NK-92 (cell line): Measurements from ENCODE around the gene GNAO1.
"Not testable (repeated sequence)": the region's sequence is repeated elsewhere in the genome, so short reads cannot be mapped to it uniquely, and the experiment has no call there.

Experiments used
- DNase-seq: peaks from one replicate; lab custom pipeline; 2025; ENCODE audit not compliant: unreplicated experiment; lab: John Stamatoyannopoulos, UW

The GNAO1 gene

DNA sequence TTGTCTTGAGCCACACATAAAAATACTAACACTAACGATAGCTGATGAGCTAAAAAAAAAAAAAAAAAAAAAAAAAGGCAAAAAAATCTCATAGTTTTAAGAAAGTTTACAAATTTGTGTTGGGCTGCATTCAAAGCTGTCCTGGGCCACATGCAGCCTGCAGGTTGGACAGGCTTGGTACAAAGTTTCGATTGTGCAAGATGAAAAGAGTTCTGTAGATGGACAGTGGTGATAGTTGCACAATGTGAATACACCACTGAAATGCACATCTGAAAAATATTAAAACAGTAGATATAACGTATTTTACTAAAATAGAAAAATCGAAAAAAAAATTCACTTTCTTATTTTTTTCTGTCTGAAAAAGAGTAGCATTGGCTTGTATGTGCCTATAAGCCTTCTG lies 191.2 kb downstream of the GNAO1 start:
- no peak for DNase-seq

DNA sequence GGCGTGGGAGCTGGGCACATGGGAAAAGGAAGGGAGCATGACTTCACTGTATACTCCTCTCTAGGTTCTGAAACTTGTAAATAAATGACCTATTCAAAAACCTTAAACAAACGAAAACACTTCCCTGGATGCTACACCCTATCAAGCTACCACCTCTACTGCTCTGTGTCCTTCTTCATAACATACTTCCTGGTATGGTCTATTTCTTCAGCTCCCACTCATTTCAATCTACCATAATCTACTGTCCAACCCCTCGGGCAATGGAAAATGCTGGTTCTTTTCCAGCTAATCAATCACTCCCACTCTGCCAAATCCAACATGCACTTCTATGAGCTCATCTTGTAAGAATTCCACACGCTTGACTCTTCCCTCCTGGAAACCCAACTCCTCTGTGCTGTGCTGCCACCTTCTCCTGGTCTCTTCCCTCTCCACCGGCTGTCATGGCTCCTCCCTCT lies 191.6 kb downstream of the GNAO1 start:
- no peak for DNase-seq

DNA sequence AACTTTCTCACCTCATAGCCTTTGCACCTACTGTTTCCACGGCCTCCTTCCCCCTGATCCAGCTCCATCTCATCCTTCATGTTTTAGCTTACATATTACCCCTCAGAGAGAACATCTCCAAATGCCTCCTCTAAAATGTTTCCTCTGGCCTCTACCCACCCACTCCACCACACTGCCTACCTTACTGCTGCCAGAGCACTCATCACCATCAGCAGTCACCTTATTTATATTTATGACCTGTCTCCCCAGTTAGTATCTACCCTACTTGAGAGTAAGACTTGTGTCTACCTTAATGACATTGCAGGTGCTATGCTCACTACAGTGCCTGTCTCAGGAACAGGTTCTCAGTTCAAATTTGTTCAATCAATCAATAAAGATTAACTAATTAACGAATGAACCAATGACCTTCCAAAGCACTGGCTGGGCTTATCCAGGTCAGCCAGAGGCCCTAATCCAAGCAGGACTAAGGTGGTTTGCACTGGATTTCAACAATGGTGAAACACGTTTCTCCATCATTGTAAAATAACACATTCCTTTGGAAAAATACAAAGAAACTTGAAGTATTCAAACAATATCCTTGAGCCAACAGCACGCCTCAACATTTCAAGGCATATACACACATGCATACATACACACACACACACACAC lies 192.9 kb downstream of the GNAO1 start:
- DNase-seq: no peak

DNA sequence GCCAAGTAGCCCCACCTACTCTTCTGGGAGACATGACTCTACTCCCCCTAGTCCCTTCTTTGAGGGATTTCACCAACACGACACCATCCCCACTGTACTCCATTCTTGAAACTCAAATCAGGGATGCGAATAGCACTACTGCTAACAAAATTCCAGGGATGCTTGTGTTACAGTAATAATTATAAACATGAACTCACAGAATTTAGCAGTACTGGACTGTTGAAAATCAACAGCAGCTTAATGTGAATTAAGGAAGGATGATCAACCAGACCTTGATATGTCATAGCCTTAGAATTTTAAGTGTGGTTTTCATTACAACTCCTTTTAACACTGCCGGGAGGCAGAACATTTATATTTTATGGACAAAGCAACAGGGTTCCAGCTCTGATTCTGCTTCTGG lies 196.1 kb downstream of the GNAO1 start:
- no peak for DNase-seq

DNA sequence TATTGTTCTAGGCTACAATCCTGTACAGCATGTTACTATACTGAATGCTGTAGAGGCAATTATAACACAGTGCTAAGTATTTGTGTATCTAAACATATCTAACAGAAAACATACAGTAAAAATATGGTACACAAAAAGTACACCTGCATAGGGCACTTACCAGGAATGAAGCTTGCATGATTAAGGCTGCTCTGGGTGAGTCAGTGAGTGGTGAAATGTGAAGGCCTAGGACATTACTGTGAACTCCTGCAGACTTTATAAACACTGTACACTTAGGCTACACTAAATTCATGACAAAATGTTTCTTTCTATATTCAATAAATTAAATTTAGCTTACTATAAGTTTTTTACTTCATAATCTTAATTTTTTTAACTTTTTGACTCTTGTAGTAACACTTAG lies 196.9 kb downstream of the GNAO1 start:
- no peak for DNase-seq

DNA sequence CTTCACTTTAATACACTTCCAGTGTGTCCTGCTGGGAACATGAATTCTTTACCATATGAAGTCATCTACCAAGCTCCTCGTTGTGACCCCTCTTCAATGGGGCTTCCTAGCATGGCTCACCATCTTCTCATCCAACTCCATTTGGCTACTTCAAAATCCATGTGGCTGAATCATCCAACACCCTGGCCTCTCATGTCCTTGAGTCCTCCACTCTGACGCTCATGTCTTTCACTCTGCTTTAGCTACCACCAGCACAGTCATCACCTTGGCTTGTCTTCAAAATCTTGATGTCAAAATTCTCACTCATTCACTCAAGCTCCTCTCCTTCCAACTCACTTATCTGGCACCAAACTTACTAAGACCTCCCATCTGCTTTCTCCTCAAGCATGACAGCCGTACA lies 198.3 kb downstream of the GNAO1 start:
- DNase-seq: no peak

DNA sequence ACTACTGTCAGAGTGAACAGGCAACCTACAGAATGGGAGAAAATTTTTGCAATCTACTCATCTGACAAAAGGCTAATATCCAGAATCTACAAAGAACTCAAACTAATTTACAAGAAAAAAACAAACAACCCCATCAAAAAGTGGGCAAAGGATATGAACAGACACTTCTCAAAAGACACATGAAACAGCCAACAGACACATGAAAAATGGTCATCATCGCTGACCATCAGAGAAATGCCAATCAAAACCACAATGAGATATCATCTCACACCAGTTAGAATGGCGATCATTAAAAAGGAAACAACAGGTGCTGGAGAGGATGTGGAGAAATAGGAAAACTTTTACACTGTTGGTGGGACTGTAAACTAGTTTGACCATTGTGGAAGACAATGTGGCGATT lies 205.4 kb downstream of the GNAO1 start:
- not testable (repeated sequence) for DNase-seq

DNA sequence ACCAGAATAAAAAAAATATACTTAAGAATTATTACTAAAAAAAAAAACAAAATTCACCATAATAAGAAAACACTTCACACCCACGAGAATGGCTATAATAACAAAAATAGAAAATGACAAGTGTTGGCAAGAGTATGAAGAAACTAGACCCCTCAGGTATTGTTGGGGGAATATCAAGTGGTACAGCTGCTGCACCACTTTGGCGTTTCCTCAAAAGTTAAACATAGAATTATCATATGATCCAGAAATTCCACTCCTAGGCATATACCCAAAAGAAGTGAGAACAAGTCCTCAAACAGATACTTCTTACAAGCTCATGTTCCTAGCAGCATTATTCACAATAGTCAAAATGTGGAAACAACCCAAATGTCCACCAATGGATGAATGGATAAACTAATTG lies 207.8 kb downstream of the GNAO1 start:
- no peak for DNase-seq

DNA sequence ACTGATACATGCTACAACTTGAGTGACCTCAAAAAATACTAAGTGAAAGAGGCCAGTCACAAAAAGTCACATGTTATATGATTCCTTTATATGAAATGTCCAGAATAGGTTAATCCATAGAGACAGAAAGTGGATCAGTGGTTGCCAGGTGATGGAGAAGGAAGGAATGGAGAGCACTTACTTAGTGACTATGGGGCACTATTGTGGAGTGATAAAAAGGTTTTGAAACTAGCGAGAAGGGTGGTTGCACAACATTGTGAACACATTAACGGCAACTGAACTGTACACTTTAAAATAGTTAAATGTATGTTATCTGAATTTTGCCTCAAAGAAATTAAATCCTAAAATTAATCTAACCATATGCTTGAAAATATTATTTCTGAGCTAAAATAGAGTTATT lies 208.2 kb downstream of the GNAO1 start:
- no peak for DNase-seq

DNA sequence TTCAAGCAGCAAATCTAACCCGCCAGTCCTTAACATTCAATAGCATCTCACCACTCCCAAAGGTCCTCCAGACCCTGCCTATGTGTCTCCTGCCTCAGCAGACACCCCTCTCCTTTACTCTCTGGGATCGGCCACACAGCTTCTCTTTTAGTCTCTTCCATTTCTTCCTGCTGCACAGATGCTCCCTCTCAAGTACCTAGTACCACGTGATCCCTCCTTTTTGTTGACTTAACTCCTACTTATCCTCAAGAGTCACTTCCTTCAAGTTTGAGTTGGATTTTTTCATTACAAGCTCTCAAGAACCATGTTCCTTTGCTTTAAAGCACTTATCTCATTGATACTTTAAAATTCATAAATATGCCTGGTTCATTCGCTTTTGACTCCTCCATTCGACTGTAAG lies 209.2 kb downstream of the GNAO1 start:
- DNase-seq: no peak

DNA sequence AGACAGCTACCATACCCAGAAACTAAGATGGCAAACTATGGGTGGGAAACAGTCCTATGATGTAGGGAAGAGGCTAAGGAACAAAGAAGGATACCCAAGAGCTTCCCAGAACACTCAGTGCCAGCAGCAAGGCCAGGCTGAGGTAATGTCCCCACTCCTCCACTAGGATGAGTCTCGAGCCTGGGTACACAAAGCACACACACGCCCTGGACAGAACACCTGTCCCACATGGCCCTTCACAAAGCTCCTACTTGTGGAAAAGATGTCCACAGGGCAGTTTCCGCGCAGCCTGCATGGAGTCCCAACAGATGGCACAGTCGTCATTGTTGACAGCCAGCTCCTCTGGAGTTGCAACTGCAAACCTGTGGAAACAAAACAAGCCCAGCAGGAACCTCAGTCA lies 210.2 kb downstream of the GNAO1 start:
- no peak for DNase-seq

DNA sequence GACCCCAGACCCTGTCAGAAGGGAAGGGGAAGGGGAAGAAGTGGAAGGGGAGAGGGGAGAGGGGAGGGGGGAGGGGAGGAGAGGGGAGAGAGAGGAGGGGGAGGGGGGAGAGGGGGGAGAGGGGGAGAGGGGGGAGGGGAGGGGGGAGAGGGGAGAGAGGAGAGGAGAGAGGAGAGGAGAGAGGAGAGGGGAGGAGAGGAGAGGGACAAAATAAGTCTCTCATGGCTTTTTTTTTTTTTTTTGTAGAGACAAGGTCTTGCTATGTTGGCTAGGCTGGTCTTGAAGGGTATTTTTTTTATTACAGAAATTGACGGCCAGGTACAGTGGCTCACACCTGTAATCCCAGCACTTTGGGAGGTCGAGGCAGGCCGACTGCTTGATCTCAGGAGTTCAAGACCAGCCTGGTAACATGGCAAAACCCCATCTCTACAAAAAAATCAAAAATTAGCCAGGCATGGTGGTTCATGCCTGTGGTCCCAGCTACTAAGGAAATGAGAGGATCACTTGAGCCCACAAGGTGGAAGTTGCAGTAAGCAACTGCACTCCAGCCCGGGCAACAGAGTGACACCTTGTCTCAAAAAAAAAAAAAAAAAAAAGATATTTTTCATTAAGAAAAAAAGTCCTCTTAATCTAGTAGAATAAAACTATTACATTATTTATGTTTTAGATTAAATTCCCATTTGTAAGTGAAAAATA lies 214.8 kb downstream of the GNAO1 start:
- DNase-seq: no peak
